ENCODE data around the gene ZNF132. TPM values are rescaled to one million over a fixed set of nuclear protein-coding genes. Genes with fewer than 3 reads are reported as not detected.

ZNF132 gene
- total and polyA plus RNA-seq, 9 of the 15 experiments (the other 6 are each of a cell fraction or from before 2014, with no cell fraction given): 0.03 to 0.42 (median 0.10) TPM; not detected in 5

DNA sequence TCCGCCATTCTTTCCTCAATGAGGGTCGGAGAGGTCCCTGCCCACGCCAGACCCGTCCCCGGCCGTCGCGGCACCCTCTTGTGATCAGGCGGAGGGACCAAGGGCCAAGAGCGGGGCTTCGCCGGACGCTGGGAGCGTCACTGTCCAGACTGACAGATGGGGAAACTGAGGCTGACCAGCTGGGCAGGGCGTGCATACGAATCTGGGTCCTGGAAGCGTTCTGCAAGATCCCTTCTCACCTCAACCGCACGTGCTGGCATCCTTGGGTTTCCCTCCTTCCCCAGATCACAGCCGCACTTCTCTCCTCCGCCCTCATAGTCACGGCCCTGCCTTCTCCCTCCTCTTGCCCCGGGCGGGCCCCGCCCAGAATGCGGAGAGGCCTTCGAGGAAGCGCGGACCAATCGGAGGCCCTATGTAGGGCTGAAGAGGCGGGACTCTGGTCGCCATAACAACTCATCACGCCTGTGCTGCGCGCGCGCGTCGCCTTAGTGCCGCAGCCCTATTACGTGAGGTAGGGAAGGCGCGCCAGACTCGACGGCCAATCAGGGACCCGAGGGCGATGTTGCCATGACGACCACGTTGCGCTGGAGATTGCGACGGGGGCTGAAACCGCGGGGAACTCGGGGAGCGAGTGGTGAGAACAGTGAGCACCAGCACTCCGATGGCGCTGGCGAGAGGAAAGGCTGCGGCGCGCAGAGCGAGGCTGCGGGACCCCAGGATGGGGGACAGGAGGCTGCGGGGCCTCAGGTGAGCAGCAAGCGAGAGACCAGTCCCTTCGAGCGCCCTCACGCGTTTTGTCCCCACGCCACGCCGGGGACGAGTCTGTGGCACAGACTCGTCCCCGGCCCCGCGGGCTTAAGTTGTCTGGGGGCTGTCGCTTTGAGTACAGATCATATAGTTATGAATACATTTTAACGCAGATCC lies 38.8 kb downstream of the ZNF132 start (continued):
- TF ChIP-seq KLF6 (CRISPR knock-in tag; IDR thresholded peaks at IDR 0.05; ENCODE audit: borderline replicate concordance) (no peak), ZNF507 (tag; conservative IDR thresholded peaks at IDR 0.05) (no peak), WHSC1 (IDR thresholded peaks at IDR 0.05; ENCODE audit: low read length) (no peak), SMAD4 (CRISPR knock-in tag; conservative IDR thresholded peaks at IDR 0.05) (peak; percentile 23), ZNF589 (CRISPR knock-in tag; IDR thresholded peaks at IDR 0.05; ENCODE audit: low read depth) (no peak; the same call in 1 of the 2 replicates), MIER1 (IDR thresholded peaks at IDR 0.05; ENCODE audit: low read depth) (no peak), CBFA2T2 (conservative IDR thresholded peaks at IDR 0.05) (no peak), GABPB1 (CRISPR knock-in tag; IDR thresholded peaks at IDR 0.05) (no peak; the same call in 1 of the 2 replicates), TRIM28 (IDR thresholded peaks at IDR 0.05) (no peak), ZNF436 (CRISPR knock-in tag; IDR thresholded peaks at IDR 0.05) (no peak), CTBP1 (IDR thresholded peaks at IDR 0.05; ENCODE audit: borderline replicate concordance) (peak; percentile 88), BMI1 (IDR thresholded peaks at IDR 0.05; ENCODE audit: low read length) (peak; percentile 99), PRPF4 (IDR thresholded peaks at IDR 0.05; ENCODE audit: insufficient read depth, low read depth, low read length, poor library complexity, severe bottlenecking) (peak; percentile 17), CEBPG (CRISPR knock-in tag; IDR thresholded peaks at IDR 0.05) (peak; percentile 77), CEBPG (tag; conservative IDR thresholded peaks at IDR 0.05 in 1 of 2, IDR thresholded peaks at IDR 0.05 in 1 of 2) (no peak), ZFP30 (CRISPR knock-in tag; IDR thresholded peaks at IDR 0.05; ENCODE audit: borderline replicate concordance) (no peak), CHD4 (IDR thresholded peaks at IDR 0.05; ENCODE audit: insufficient read depth, insufficient replicate concordance, low read depth, low read length, poor library complexity, severe bottlenecking) (no peak)
- TF ChIP-seq, protein P1, sequence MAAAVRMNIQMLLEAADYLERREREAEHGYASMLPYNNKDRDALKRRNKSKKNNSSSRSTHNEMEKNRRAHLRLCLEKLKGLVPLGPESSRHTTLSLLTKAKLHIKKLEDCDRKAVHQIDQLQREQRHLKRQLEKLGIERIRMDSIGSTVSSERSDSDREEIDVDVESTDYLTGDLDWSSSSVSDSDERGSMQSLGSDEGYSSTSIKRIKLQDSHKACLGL (CRISPR knock-in tag; IDR thresholded peaks at IDR 0.05; ENCODE audit: borderline replicate concordance, poor library complexity, severe bottlenecking): no peak
- TF ChIP-seq, protein P2, sequence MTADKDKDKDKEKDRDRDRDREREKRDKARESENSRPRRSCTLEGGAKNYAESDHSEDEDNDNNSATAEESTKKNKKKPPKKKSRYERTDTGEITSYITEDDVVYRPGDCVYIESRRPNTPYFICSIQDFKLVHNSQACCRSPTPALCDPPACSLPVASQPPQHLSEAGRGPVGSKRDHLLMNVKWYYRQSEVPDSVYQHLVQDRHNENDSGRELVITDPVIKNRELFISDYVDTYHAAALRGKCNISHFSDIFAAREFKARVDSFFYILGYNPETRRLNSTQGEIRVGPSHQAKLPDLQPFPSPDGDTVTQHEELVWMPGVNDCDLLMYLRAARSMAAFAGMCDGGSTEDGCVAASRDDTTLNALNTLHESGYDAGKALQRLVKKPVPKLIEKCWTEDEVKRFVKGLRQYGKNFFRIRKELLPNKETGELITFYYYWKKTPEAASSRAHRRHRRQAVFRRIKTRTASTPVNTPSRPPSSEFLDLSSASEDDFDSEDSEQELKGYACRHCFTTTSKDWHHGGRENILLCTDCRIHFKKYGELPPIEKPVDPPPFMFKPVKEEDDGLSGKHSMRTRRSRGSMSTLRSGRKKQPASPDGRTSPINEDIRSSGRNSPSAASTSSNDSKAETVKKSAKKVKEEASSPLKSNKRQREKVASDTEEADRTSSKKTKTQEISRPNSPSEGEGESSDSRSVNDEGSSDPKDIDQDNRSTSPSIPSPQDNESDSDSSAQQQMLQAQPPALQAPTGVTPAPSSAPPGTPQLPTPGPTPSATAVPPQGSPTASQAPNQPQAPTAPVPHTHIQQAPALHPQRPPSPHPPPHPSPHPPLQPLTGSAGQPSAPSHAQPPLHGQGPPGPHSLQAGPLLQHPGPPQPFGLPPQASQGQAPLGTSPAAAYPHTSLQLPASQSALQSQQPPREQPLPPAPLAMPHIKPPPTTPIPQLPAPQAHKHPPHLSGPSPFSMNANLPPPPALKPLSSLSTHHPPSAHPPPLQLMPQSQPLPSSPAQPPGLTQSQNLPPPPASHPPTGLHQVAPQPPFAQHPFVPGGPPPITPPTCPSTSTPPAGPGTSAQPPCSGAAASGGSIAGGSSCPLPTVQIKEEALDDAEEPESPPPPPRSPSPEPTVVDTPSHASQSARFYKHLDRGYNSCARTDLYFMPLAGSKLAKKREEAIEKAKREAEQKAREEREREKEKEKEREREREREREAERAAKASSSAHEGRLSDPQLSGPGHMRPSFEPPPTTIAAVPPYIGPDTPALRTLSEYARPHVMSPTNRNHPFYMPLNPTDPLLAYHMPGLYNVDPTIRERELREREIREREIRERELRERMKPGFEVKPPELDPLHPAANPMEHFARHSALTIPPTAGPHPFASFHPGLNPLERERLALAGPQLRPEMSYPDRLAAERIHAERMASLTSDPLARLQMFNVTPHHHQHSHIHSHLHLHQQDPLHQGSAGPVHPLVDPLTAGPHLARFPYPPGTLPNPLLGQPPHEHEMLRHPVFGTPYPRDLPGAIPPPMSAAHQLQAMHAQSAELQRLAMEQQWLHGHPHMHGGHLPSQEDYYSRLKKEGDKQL (CRISPR knock-in tag; IDR thresholded peaks at IDR 0.05; ENCODE audit: borderline replicate concordance): no peak

All from K562 (cell line).